K562 (cell line): Measurements from ENCODE around the gene FASTK. TPM values are rescaled to one million over a fixed set of nuclear protein-coding genes. Genes with fewer than 3 reads are reported as not detected.
A peak's percentile ranks its signal among the peaks of the same experiment; 100 is the strongest.

Source experiments
- AFF1 ChIP-seq, 2 experiments: fragments of 450-650 bp; IDR thresholded peaks; 2 replicates each; pipeline ENCODE4 v1.6.1; 2018; ENCODE audit warnings: mild to moderate bottlenecking in 2 of 2, low read depth in 1 of 2; ENCODE audit not compliant: partially characterized antibody in 2 of 2
- ARHGAP35 ChIP-seq: fragments of 450-650 bp; IDR thresholded peaks from 2 replicates; pipeline ENCODE4 v1.6.1; 2018; ENCODE audit not compliant: partially characterized antibody
- ARID2 ChIP-seq: fragments of 450-650 bp; IDR thresholded peaks from 2 replicates; pipeline ENCODE4 v1.6.1; 2017; ENCODE audit warnings: antibody characterized with exemption, mild to moderate bottlenecking
- ATF3 ChIP-seq, 2 experiments: fragments of 450-650 bp in 1 of 2; sonication (generic) in 1 of 2; formaldehyde crosslinking in 1 of 2; IDR thresholded peaks in 1 of 2; conservative IDR thresholded peaks in 1 of 2; 2 replicates each; pipeline versions ENCODE4 v1.6.1 to v1.8.1; 2016 to 2023; ENCODE audit warnings: mild to moderate bottlenecking in 2 of 2, moderate library complexity in 2 of 2, inconsistent platforms in 1 of 2, missing genetic modification reagents in 1 of 2
- DDX20 ChIP-seq: fragments of 450-650 bp; IDR thresholded peaks from 2 replicates; pipeline ENCODE4 v1.6.1; 2016; ENCODE audit warnings: missing genetic modification characterization, low read depth, mild to moderate bottlenecking, missing compliant biosample characterization, moderate library complexity
- EGR1 ChIP-seq: fragments of 450-650 bp; conservative IDR thresholded peaks from 2 replicates; pipeline ENCODE4 v1.6.1; 2017; ENCODE audit warnings: mild to moderate bottlenecking
- GTF2F1 ChIP-seq: IDR thresholded peaks from 2 replicates; pipeline ENCODE4 v1.6.1; 2011; ENCODE audit warnings: low read depth, low read length, improper control_type of control experiment
- JUNB ChIP-seq: fragments of 450-650 bp; formaldehyde crosslinking; conservative IDR thresholded peaks from 2 replicates; pipeline ENCODE4 v1.4.0; 2020; ENCODE audit warnings: mild to moderate bottlenecking
- KLF6 ChIP-seq: fragments of 250-450 bp; sonication (Bioruptor Pico); IDR thresholded peaks from 2 replicates; pipeline ENCODE4 v1.4.0; 2020; ENCODE audit warnings: mild to moderate bottlenecking, moderate library complexity, borderline replicate concordance
- LEF1 ChIP-seq: fragments of 450-650 bp; IDR thresholded peaks from 2 replicates; pipeline ENCODE4 v1.6.1; 2016; ENCODE audit warnings: mild to moderate bottlenecking
- MEF2D ChIP-seq: conservative IDR thresholded peaks from 2 replicates; pipeline ENCODE4 v1.6.1; 2016; ENCODE audit warnings: low read depth, missing genetic modification characterization, missing compliant biosample characterization
- PCBP2 ChIP-seq: fragments of 200-400 bp; formaldehyde crosslinking; IDR thresholded peaks from 2 replicates; pipeline ENCODE4 v1.6.1; 2018; ENCODE audit warnings: low read length, low read depth, mild to moderate bottlenecking, moderate library complexity; ENCODE audit not compliant: poor library complexity, severe bottlenecking
- SMARCE1 ChIP-seq: fragments of 450-650 bp; IDR thresholded peaks from 2 replicates; pipeline ENCODE4 v1.7.1; 2016; ENCODE audit warnings: mild to moderate bottlenecking
- ZMIZ1 ChIP-seq, 2 experiments: fragments of 150-350 bp in 1 of 2; IDR thresholded peaks; 2 replicates each; pipeline ENCODE4 v1.6.1; 2012 to 2016; ENCODE audit warnings: low read depth in 2 of 2, low read length in 2 of 2, mild to moderate bottlenecking in 1 of 2, moderate library complexity in 1 of 2
- ZNF175 ChIP-seq: fragments of 200-800 bp; sonication (Bioruptor generic); IDR thresholded peaks from 2 replicates; pipeline ENCODE4 v1.6.1; 2016; ENCODE audit warnings: low read depth, mild to moderate bottlenecking, missing genetic modification characterization, missing compliant biosample characterization
- ZNF239 ChIP-seq: fragments of 250-450 bp; sonication (Bioruptor Pico); IDR thresholded peaks from 2 replicates; pipeline ENCODE4 v1.4.0; 2020; ENCODE audit warnings: mild to moderate bottlenecking
- ZNF586 ChIP-seq: fragments of 450-650 bp; formaldehyde crosslinking; conservative IDR thresholded peaks from 2 replicates; pipeline ENCODE4 v1.4.0; 2020; ENCODE audit warnings: mild to moderate bottlenecking, moderate library complexity
- ZNF699 ChIP-seq: fragments of 250-450 bp; sonication (Bioruptor Pico); IDR thresholded peaks from 2 replicates; pipeline ENCODE4 v1.8.0; 2021; ENCODE audit warnings: mild to moderate bottlenecking, moderate library complexity; ENCODE audit not compliant: insufficient replicate concordance
- polyA plus RNA-seq, 8 experiments: library from polyadenylated mRNA; depleted of rRNA in 4 of 8; stranded (reverse) in 5 of 8; unstranded in 3 of 8; fragments of >200 nt; fragmentation: Nextera tagmentation in 2 of 8; fragmentation: Illumina TruSeq in 1 of 8; extraction: Ambion mirVana in 2 of 8; extraction: Trizol in 1 of 8; gene quantifications; 2 replicates each; pipeline versions ENCODE4 v1.2.1 to v1.2.3, GENCODE V29; 2011 to 2014; ENCODE audit warnings: inconsistent platforms in 1 of 8, missing spikeins in 1 of 8
- total RNA-seq, 7 experiments: library from RNA; depleted of rRNA in 6 of 7; stranded (reverse); fragments of >200 nt in 6 of 7; fragmentation: Illumina TruSeq in 2 of 7; extraction: Trizol in 2 of 7; gene quantifications; 2 replicates each; pipeline versions ENCODE4 v1.2.1 to v1.2.3, GENCODE V29; 2011 to 2021; ENCODE audit warnings: low replicate concordance in 1 of 7

FASTK gene
- total and polyA plus RNA-seq, 9 of the 15 experiments (the other 6 are each of a cell fraction or from before 2014, with no cell fraction given): 0.51 to 150 (median 48.2) TPM

GRCh38 chr7:151080522-151081169 lies at the start of gene FASTK (continued):
- TF ChIP-seq ARHGAP35 (no peak), DDX20 (tag) (no peak), AFF1 (IDR thresholded peaks at IDR 0.05; ENCODE audit: low read depth in 1 of 2, partially characterized antibody in 2 of 2) (peak in 1 of 2 experiments; percentile 91), ZMIZ1 (IDR thresholded peaks at IDR 0.05; ENCODE audit: low read depth in 2 of 2, low read length in 2 of 2) (no peak), JUNB (CRISPR knock-in tag) (no peak), ATF3 (IDR thresholded peaks at IDR 0.05) (no peak), ATF3 (CRISPR knock-in tag; conservative IDR thresholded peaks at IDR 0.05) (no peak), EGR1 (no peak; the same call in 1 of the 2 replicates), LEF1 (no peak), ZNF175 (CRISPR knock-in tag) (peak; percentile 50; the same call in 1 of the 2 replicates), ZNF239 (no peak), ZNF699 (CRISPR knock-in tag) (no peak), PCBP2 (no peak), KLF6 (CRISPR knock-in tag) (0 out of 2 replicates have a peak, but pooled peaks have one; percentile 38), GTF2F1 (peak; percentile 74; the same call in 1 of the 2 replicates), ARID2 (no peak), MEF2D (tag) (no peak), ZNF586 (no peak), SMARCE1 (no peak; the same call in 1 of the 2 replicates)
